HepG2 (cell line): ENCODE results near the gene KLHL35. TPM values are rescaled to one million over a fixed set of nuclear protein-coding genes. Genes with fewer than 3 reads are reported as not detected.
A peak's percentile ranks its signal among the peaks of the same experiment; 100 is the strongest.

Experiments
- ARID4A ChIP-seq: sonication (generic); formaldehyde crosslinking; IDR thresholded peaks from 2 replicates; pipeline ENCODE4 v1.5.0; 2020; ENCODE audit warnings: mild to moderate bottlenecking, missing genetic modification reagents, borderline replicate concordance
- ATF5 ChIP-seq: sonication (generic); formaldehyde crosslinking; IDR thresholded peaks from 2 replicates; pipeline ENCODE4 v1.4.0; 2020; ENCODE audit warnings: mild to moderate bottlenecking, low read depth, missing genetic modification reagents
- CHD4 ChIP-seq: fragments of 200-600 bp; sonication (generic); IDR thresholded peaks from 2 replicates; pipeline ENCODE4 v1.7.0; 2017; ENCODE audit warnings: mild to moderate bottlenecking, low read length, borderline replicate concordance
- FIP1L1 ChIP-seq: fragments of 200-400 bp; formaldehyde crosslinking; IDR thresholded peaks from 2 replicates; pipeline ENCODE4 v1.6.1; 2018; ENCODE audit warnings: low read depth, mild to moderate bottlenecking, low read length, moderate library complexity, borderline replicate concordance; ENCODE audit not compliant: insufficient read depth
- FOSL1 ChIP-seq: sonication (generic); formaldehyde crosslinking; IDR thresholded peaks from 2 replicates; pipeline ENCODE4 v1.9.0; 2021; ENCODE audit warnings: missing genetic modification reagents, borderline replicate concordance
- GTF2F1 ChIP-seq: fragments of 150-350 bp; IDR thresholded peaks from 2 replicates; pipeline ENCODE4 v1.6.1; 2014; ENCODE audit warnings: low read length
- KMT2A ChIP-seq: sonication (generic); formaldehyde crosslinking; IDR thresholded peaks from 2 replicates; pipeline ENCODE4 v1.4.0; 2020; ENCODE audit warnings: missing genetic modification reagents
- LCORL ChIP-seq, 2 experiments: fragments of 450-650 bp in 1 of 2; sonication (generic) in 1 of 2; formaldehyde crosslinking in 1 of 2; IDR thresholded peaks; 2 replicates each; pipeline versions ENCODE4 v1.5.0 to v1.6.1; 2017 to 2020; ENCODE audit warnings: antibody characterized with exemption in 1 of 2, missing genetic modification reagents in 1 of 2
- MLX ChIP-seq: IDR thresholded peaks from 2 replicates; pipeline ENCODE4 v1.6.1; 2016
- MNT ChIP-seq: fragments of 450-650 bp; IDR thresholded peaks from 2 replicates; pipeline ENCODE4 v1.6.1; 2016
- POGZ ChIP-seq: sonication (generic); formaldehyde crosslinking; IDR thresholded peaks from 2 replicates; pipeline ENCODE4 v1.4.0; 2020; ENCODE audit warnings: mild to moderate bottlenecking, missing genetic modification reagents
- POLR2AphosphoS5 ChIP-seq: IDR thresholded peaks from 2 replicates; pipeline ENCODE4 v1.6.1; 2012; ENCODE audit warnings: low read depth, low read length
- RBAK ChIP-seq: sonication (generic); formaldehyde crosslinking; IDR thresholded peaks from 2 replicates; pipeline ENCODE4 v1.5.1; 2020; ENCODE audit warnings: mild to moderate bottlenecking, missing genetic modification reagents
- SMARCE1 ChIP-seq: fragments of 450-650 bp; IDR thresholded peaks from 2 replicates; pipeline ENCODE4 v1.6.1; 2017; ENCODE audit warnings: borderline replicate concordance
- SRSF1 ChIP-seq: fragments of 200-400 bp; formaldehyde crosslinking; optimal IDR thresholded peaks from 2 replicates; pipeline ENCODE3; 2017; ENCODE audit warnings: mild to moderate bottlenecking, low read depth, low read length, moderate library complexity
- TBL1XR1 ChIP-seq: fragments of 150-350 bp; IDR thresholded peaks from 2 replicates; pipeline ENCODE4 v1.6.1; 2014; ENCODE audit warnings: borderline replicate concordance, low read length; ENCODE audit not compliant: partially characterized antibody
- ZBTB44 ChIP-seq: sonication (generic); formaldehyde crosslinking; IDR thresholded peaks from 2 replicates; pipeline ENCODE4 v1.4.0; 2020; ENCODE audit warnings: missing genetic modification reagents
- ZZZ3 ChIP-seq: sonication (generic); formaldehyde crosslinking; IDR thresholded peaks from 2 replicates; pipeline ENCODE4 v1.4.0; 2020; ENCODE audit warnings: missing genetic modification reagents, mild to moderate bottlenecking, borderline replicate concordance
- polyA plus RNA-seq, 8 experiments: library from polyadenylated mRNA; depleted of rRNA in 3 of 8; stranded (reverse) in 7 of 8; unstranded in 1 of 8; fragments of >200 nt; fragmentation: Illumina TruSeq in 4 of 8; extraction: Trizol in 4 of 8; gene quantifications; 2 replicates each; pipeline versions ENCODE4 v1.2.1 to v1.2.3, GENCODE V29; 2011 to 2016; ENCODE audit warnings: low read depth in 4 of 8, missing spikeins in 1 of 8, mixed read lengths in 1 of 8; ENCODE audit not compliant: insufficient read depth in 1 of 8
- total RNA-seq, 5 experiments: library from RNA; depleted of rRNA; stranded (reverse); fragments of >200 nt; fragmentation: Illumina TruSeq; extraction: Trizol; gene quantifications; 2 replicates each; pipeline ENCODE4 v1.2.3, GENCODE V29; 2016; ENCODE audit warnings: low read depth in 1 of 5

Gene KLHL35
- total and polyA plus RNA-seq, 2 of the 13 experiments (the other 11 are each of a cell fraction or from before 2014, with no cell fraction given), result not detected

GRCh38 chr11:75422248-75423231 is 10.5 kb downstream of the KLHL35 start (continued):
- TF ChIP-seq SMARCE1 (no peak), ZBTB44 (no peak), FOSL1 (CRISPR knock-in tag) (no peak), POGZ (CRISPR knock-in tag) (no peak), ATF5 (CRISPR knock-in tag) (no peak), TBL1XR1 (no peak), POLR2AphosphoS5 (no peak), CHD4 (no peak), GTF2F1 (no peak), KMT2A (CRISPR knock-in tag) (0 out of 2 replicates have a peak, but pooled peaks have one; percentile 23), FIP1L1 (no peak), MNT (no peak), ARID4A (CRISPR knock-in tag) (no peak; the same call in 1 of the 2 replicates), SRSF1 (no peak), RBAK (CRISPR knock-in tag) (no peak), LCORL (IDR thresholded peaks at IDR 0.05) (no peak), LCORL (CRISPR knock-in tag; IDR thresholded peaks at IDR 0.05) (peak; percentile 43; the same call in 1 of the 2 replicates), MLX (CRISPR knock-in tag) (peak; percentile 59), ZZZ3 (CRISPR knock-in tag) (no peak)
